ENCODE results near the gene RAP1GDS1.

Gene RAP1GDS1

GRCh38 chr4:98480535-98480934 is 219.4 kb downstream of the RAP1GDS1 start:
- H3K27ac ChIP-seq, result no peak overlapping the region
- no peak for TF ChIP-seq CTCF (conservative IDR thresholded peaks at IDR 0.05; ENCODE audit: low read depth)
- ChIA-PET POLR2A (ENCODE audit: low non-redundant PET) (no interaction called here), CTCF (interaction anchor here (1.0 kb wide), 1 partner anchor 13 kb away, joined by 3 read pairs; no protein-coding TSS in a partner anchor)
- DNase-seq (ENCODE audit: low spot score), result no peak

GRCh38 chr4:98481167-98481566 is 220.0 kb downstream of the RAP1GDS1 start:
- POLR2A ChIA-PET (ENCODE audit: low non-redundant PET), result no interaction called here
- TF ChIP-seq CTCF (conservative IDR thresholded peaks at IDR 0.05; ENCODE audit: low read depth), result no peak
- CTCF ChIA-PET, result interaction anchor here (1.0 kb wide), 1 partner anchor 13 kb away, joined by 3 read pairs; no protein-coding TSS in a partner anchor
- no peak overlapping the region for H3K27ac ChIP-seq
- no peak for DNase-seq (ENCODE audit: low spot score)

GRCh38 chr4:98482503-98482846 is 221.3 kb downstream of the RAP1GDS1 start:
- CTCF ChIA-PET, result no interaction called here
- no peak for TF ChIP-seq CTCF (conservative IDR thresholded peaks at IDR 0.05; ENCODE audit: low read depth)
- DNase-seq (ENCODE audit: low spot score), result no peak
- POLR2A ChIA-PET (ENCODE audit: low non-redundant PET), result no interaction called here
- no peak overlapping the region for H3K27ac ChIP-seq

- ChIA-PET POLR2A (ENCODE audit: low non-redundant PET) (no interaction called here), CTCF (no interaction called here)
- peak; percentile 59 for DNase-seq (ENCODE audit: low spot score)
- H3K27ac ChIP-seq, result peak overlapping the region; percentile 66
- TF ChIP-seq CTCF (conservative IDR thresholded peaks at IDR 0.05; ENCODE audit: low read depth), result no peak
Observed at GRCh38 chr4:98482847-98483806, 221.9 kb downstream of the RAP1GDS1 start.

GRCh38 chr4:98484031-98484430 is 222.8 kb downstream of the RAP1GDS1 start:
- POLR2A ChIA-PET (ENCODE audit: low non-redundant PET), result no interaction called here
- DNase-seq (ENCODE audit: low spot score), result peak; percentile 57
- no peak for TF ChIP-seq CTCF (conservative IDR thresholded peaks at IDR 0.05; ENCODE audit: low read depth)
- CTCF ChIA-PET, result interaction anchor here (0.6 to 1.0 kb wide), 2 partner anchors 17 to 128 kb away, joined by 3 read pairs; no protein-coding TSS in a partner anchor
- no peak overlapping the region for H3K27ac ChIP-seq

GRCh38 chr4:98485816-98486345 is 224.7 kb downstream of the RAP1GDS1 start:
- ChIA-PET CTCF (no interaction called here), POLR2A (ENCODE audit: low non-redundant PET) (interaction anchor here (0.6 kb wide), 1 partner anchor 9 kb away, joined by 3 read pairs; no protein-coding TSS in a partner anchor)
- DNase-seq (ENCODE audit: low spot score), result no peak
- H3K27ac ChIP-seq, result no peak overlapping the region
- no peak for TF ChIP-seq CTCF (conservative IDR thresholded peaks at IDR 0.05; ENCODE audit: low read depth)

Data from RWPE1 (cell line).